Activated CD4-positive, alpha-beta memory T cell treated with anti-CD3 and anti-CD28 coated beads, Interleukin-2, amount 10 ng/mL, durations not matched to agents 7 days and 5 days (primary cell): ENCODE measurements around the gene ARL6IP6. TPM values are rescaled to one million over a fixed set of nuclear protein-coding genes. Genes with fewer than 3 reads are reported as not detected.

Experiments
- CTCF ChIA-PET: fragments of 350-600 bp; sonication (Branson Sonifier 250); formaldehyde crosslinking; loops from one replicate; lab custom pipeline; 2021; ENCODE audit warnings: antibody characterized with exemption, inconsistent platforms; lab: Charles Lee
- POLR2A ChIA-PET: fragments of 350-600 bp; sonication (Branson Sonifier 250); formaldehyde crosslinking; loops from one replicate; lab custom pipeline; 2021; ENCODE audit warnings: antibody characterized with exemption; lab: Charles Lee
- DNase-seq: peaks from one replicate; pipeline ENCODE4 v3.0.0-alpha.2; 2020
- H3K27ac Mint-ChIP-seq: one replicate; pipeline ENCODE4 v1.8.0; 2021; ENCODE audit warnings: mild to moderate bottlenecking, mixed read lengths
- H3K27me3 Mint-ChIP-seq: one replicate; pipeline ENCODE4 v1.8.0; 2021; ENCODE audit warnings: mixed read lengths
- H3K36me3 Mint-ChIP-seq: one replicate; pipeline ENCODE4 v1.8.0; 2021; ENCODE audit warnings: low read depth, mixed read lengths
- H3K4me1 Mint-ChIP-seq: one replicate; pipeline ENCODE4 v1.8.0; 2021; ENCODE audit warnings: mixed read lengths
- H3K4me3 Mint-ChIP-seq: one replicate; pipeline ENCODE4 v1.8.0; 2021; ENCODE audit warnings: mild to moderate bottlenecking, mixed read lengths
- H3K9me3 Mint-ChIP-seq: one replicate; pipeline ENCODE4 v1.8.0; 2021; ENCODE audit warnings: mixed read lengths
- total RNA-seq, 2 experiments: library from RNA; stranded (reverse); gene quantifications; one replicate each; pipeline ENCODE4 v1.2.3, GENCODE V29; 2021

The ARL6IP6 gene
- total RNA-seq, result 10 to 100 TPM; 47.0 to 48.7 TPM

DNA sequence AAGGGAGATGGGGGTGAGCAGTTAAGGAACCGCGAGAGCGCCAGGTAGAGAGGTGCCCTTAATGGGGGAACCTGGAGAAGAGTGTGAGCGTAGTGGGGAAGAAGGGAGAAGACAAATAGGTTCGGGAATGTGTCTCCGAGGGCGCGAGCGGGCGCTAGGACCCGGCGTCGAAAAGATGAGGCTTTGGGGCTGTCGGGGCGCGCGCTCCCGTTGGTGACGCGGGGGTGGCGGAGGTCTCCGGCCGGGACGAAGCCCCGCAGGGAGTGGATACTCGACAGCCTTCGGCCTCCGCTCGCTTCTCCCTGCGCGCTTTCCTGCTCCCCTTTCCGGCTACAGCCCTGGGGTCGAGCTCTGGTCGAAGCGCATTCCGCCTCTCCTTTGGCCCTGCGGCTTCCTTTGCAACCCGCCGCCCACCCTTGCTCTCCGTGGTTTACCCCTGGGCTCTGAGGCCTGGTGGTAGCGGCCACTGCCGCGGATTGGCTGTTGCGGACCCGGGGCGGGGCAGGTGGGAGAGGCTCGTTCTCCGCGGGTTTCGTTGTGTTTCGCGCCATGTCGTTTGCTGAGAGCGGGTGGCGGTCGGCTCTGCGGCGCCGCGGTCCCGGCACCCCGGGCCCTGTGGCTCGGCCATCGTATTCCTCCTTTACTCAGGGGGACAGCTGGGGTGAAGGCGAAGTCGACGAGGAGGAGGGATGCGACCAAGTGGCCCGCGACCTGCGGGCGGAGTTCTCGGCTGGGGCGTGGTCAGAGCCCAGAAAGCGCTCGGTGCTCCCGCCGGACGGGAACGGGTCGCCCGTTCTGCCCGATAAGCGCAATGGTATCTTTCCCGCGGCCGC, at the start of gene ARL6IP6:
TSS of gene ARL6IP6 (plus strand) at position 545 of the 833 bp plus-strand sequence. CDS start at position 550, 5 bp downstream.
- H3K4me3 Mint-ChIP-seq, result peak within 1 kb of the TSS; percentile 92
- H3K36me3 Mint-ChIP-seq, result peaks cover 64% of the 10 kb centered on the region
- POLR2A ChIA-PET, result interaction anchor here (0.6 to 6.9 kb wide), 13 partner anchors 9 to 1457 kb away, joined by 3 to 82 read pairs (median 12); partner anchors contain the start of genes RBM43 and STAM2
- CTCF ChIA-PET, result interaction anchor here (2.4 to 6.2 kb wide), 5 partner anchors 17 to 543 kb away, joined by 8 to 40 read pairs (median 11); partner anchors contain the start of gene STAM2
- peak within 1 kb of the TSS; percentile 92 for H3K27ac Mint-ChIP-seq
- no peaks in the 10 kb centered on the region for H3K27me3 Mint-ChIP-seq
- peaks cover 69% of the 10 kb centered on the region for H3K4me1 Mint-ChIP-seq
- DNase-seq, result peak; percentile 94
- H3K9me3 Mint-ChIP-seq, result no peaks in the 10 kb centered on the region

GRCh38 chr2:152674334-152674733, 44.1 kb upstream of the ARL6IP6 start:
- POLR2A ChIA-PET, result interaction anchor here (0.9 to 1.9 kb wide), 2 partner anchors 39 to 43 kb away, joined by 3 to 12 read pairs; partner anchors contain the start of genes ARL6IP6 and PRPF40A
- no peak for DNase-seq
- Mint-ChIP-seq H3K27ac (no peak overlapping the region), H3K9me3 (no peaks in the 10 kb centered on the region), H3K27me3 (no peaks in the 10 kb centered on the region), H3K4me3 (no peak overlapping the region), H3K36me3 (peaks cover 52% of the 10 kb centered on the region), H3K4me1 (peaks cover 8% of the 10 kb centered on the region)
- CTCF ChIA-PET, result interaction anchor here (1.3 kb wide), 2 partner anchors 40 to 42 kb away, joined by 3 to 4 read pairs; no protein-coding TSS in a partner anchor

DNA sequence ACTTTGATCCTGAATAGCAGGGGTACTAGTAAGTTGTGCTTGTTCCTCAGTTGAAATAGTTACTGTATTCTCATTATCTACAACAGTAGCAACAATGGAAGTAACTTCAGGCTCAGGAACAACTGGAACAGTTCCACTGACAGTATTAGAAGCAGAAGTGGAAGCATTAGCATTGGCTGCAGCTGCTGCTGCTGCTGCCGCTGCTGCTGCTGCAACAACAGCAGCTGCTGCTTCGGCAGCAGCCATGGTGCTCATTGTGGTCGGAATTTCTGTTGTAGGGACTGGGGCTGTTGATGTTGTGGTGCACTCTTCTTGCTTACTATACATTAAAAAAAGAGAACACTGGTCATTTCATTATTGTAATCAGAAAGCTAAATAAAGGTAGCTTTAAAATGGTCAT, 42.0 kb upstream of the ARL6IP6 start:
- POLR2A ChIA-PET, result interaction anchor here (1.9 kb wide), 1 partner anchor 41 kb away, joined by 12 read pairs; the partner anchor contains the start of genes ARL6IP6 and PRPF40A
- H3K27ac Mint-ChIP-seq, result no peak overlapping the region
- CTCF ChIA-PET, result no interaction called here
- no peaks in the 10 kb centered on the region for H3K9me3 Mint-ChIP-seq
- H3K4me1 Mint-ChIP-seq, result peaks cover 8% of the 10 kb centered on the region
- peaks cover 52% of the 10 kb centered on the region for H3K36me3 Mint-ChIP-seq
- no peaks in the 10 kb centered on the region for H3K27me3 Mint-ChIP-seq
- DNase-seq, result no peak
- H3K4me3 Mint-ChIP-seq, result no peak overlapping the region

DNA sequence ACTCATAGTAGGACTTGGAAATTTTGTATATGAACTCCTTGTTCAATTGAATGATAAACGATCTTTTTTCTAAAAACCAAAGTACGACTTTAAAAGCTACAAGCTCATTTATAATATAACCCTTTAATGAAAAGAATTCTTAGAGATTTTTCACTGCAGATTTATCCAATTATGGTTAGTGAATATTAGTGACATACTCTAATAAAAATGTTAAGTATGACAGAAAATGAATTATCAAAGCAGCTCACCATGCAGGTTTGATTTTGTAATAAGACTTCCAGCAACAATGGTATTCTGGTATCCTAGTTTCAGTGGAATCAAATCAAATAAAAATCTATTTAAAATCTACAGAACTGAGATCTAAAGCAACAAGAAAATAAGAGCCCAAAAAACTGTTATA, 39.6 kb upstream of the ARL6IP6 start:
- ChIA-PET POLR2A (no interaction called here), CTCF (no interaction called here)
- Mint-ChIP-seq H3K9me3 (no peaks in the 10 kb centered on the region), H3K4me3 (no peak overlapping the region), H3K27me3 (no peaks in the 10 kb centered on the region), H3K27ac (no peak overlapping the region), H3K36me3 (peaks cover 42% of the 10 kb centered on the region), H3K4me1 (peaks cover 14% of the 10 kb centered on the region)
- no peak for DNase-seq

DNA sequence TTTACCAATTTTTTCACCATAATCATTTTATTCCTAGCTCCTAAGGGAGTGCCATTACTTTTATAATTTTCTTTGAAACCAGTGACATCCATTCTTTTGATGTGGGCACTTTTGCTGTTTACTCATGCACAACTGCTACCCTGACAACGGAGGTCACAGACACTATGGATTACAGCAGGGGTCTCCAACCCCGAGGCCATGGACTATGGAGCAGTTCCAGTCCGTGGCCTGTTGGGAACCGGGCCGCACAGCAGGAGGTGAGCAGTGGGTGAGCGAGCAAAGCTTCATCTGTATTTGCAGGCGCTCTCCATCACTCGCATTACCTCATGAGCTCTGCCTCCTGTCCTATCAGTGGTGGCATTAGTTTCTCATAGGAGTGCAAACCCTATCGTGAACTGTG, 35.8 kb upstream of the ARL6IP6 start:
- Mint-ChIP-seq H3K4me1 (peaks cover 17% of the 10 kb centered on the region), H3K36me3 (peaks cover 29% of the 10 kb centered on the region), H3K4me3 (no peak overlapping the region), H3K27ac (no peak overlapping the region), H3K9me3 (no peaks in the 10 kb centered on the region), H3K27me3 (no peaks in the 10 kb centered on the region)
- POLR2A ChIA-PET, result interaction anchor here (1.9 kb wide), 1 partner anchor 35 kb away, joined by 6 read pairs; the partner anchor contains the start of genes ARL6IP6 and PRPF40A
- DNase-seq, result no peak
- CTCF ChIA-PET, result no interaction called here

DNA sequence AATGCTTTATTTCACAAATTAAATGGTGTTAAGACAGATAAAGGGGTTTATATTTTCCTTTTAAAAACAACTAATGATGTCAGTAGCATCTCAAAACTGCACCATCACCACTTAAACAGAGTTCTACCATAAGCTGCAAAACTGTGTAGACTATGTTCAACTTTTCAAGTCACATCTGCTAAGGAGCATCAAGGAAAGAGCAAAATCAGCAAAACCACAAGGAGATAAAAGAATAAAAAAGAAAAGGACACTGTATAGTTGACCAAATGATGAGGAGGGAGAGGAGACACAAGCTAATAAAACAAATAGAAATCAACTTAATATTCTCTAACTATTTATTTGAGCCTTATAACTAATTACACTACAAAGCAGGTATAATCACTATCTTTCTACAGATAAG, 35.0 kb upstream of the ARL6IP6 start:
- POLR2A ChIA-PET, result interaction anchor here (1.9 kb wide), 1 partner anchor 34 kb away, joined by 6 read pairs; the partner anchor contains the start of genes ARL6IP6 and PRPF40A
- H3K4me1 Mint-ChIP-seq, result peaks cover 17% of the 10 kb centered on the region
- no peak overlapping the region for H3K4me3 Mint-ChIP-seq
- CTCF ChIA-PET, result interaction anchor here (1.0 kb wide), 1 partner anchor 33 kb away, joined by 3 read pairs; no protein-coding TSS in a partner anchor
- peaks cover 32% of the 10 kb centered on the region for H3K36me3 Mint-ChIP-seq
- DNase-seq, result no peak
- H3K27me3 Mint-ChIP-seq, result no peaks in the 10 kb centered on the region
- no peak overlapping the region for H3K27ac Mint-ChIP-seq
- H3K9me3 Mint-ChIP-seq, result no peaks in the 10 kb centered on the region

GRCh38 chr2:152686321-152686720, 32.1 kb upstream of the ARL6IP6 start:
- DNase-seq, result no peak
- Mint-ChIP-seq H3K27me3 (no peaks in the 10 kb centered on the region), H3K9me3 (no peaks in the 10 kb centered on the region), H3K4me3 (no peak overlapping the region), H3K27ac (no peak overlapping the region), H3K36me3 (peaks cover 29% of the 10 kb centered on the region), H3K4me1 (peaks cover 17% of the 10 kb centered on the region)
- CTCF ChIA-PET, result interaction anchor here (1.1 kb wide), 1 partner anchor 510 kb away, joined by 3 read pairs; no protein-coding TSS in a partner anchor
- POLR2A ChIA-PET, result no interaction called here

DNA sequence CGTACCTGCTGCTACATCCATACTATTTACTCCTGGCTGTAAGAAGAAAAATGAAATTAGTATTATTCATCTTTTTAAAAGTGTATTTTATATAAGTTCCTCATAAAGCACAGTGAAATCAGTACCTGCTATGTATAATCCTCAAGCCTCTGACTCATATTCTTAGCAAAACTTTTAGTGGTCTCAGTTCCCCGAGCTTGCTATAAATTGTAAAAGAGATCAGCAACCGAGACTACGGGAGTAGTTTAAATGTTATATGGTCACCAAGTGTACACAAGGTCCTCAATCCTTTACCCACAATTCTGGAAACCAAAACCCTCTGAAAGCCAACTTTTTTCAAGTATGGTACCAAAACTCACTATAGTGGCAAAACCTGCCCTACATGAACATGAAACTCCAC, 25.4 kb upstream of the ARL6IP6 start:
- peak overlapping the region; percentile 48 for H3K27ac Mint-ChIP-seq
- peaks cover 36% of the 10 kb centered on the region for H3K36me3 Mint-ChIP-seq
- H3K27me3 Mint-ChIP-seq, result no peaks in the 10 kb centered on the region
- H3K9me3 Mint-ChIP-seq, result no peaks in the 10 kb centered on the region
- peaks cover 34% of the 10 kb centered on the region for H3K4me1 Mint-ChIP-seq
- no peak overlapping the region for H3K4me3 Mint-ChIP-seq
- ChIA-PET POLR2A (interaction anchor here (1.6 to 5.1 kb wide), 2 partner anchors 23 to 37 kb away, joined by 6 to 63 read pairs; partner anchors contain the start of genes ARL6IP6 and PRPF40A), CTCF (interaction anchor here (1.6 to 4.9 kb wide), 2 partner anchors 15 to 22 kb away, joined by 3 to 40 read pairs; partner anchors contain the start of genes ARL6IP6 and PRPF40A)
- no peak for DNase-seq

DNA sequence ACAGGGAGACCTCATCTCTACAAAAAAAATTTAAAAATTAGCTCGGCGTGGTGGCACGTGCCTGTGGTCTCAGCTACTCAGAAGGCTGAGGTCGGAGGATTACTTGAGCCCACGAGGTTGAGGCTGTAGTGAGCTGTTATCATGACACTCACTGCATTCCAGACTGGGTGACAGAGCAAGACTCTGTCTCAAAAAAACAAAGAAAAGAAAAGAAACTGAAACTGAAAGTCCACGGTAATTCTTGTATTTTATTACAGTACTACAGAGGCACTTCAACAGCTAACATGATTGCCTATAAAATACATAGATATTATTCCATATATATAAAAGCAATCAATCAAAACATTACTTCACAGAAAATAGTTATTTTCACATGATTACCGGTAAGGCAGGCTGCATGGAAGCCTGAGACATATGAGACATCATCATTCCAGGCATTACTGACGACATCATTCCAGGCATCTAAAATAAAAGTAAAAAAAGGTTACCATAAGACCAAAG, 24.2 kb upstream of the ARL6IP6 start:
- ChIA-PET POLR2A (interaction anchor here (1.1 to 5.1 kb wide), 4 partner anchors 13 to 1273 kb away, joined by 3 to 63 read pairs (median 4); partner anchors contain the start of genes ARL6IP6 and PRPF40A), CTCF (interaction anchor here (0.8 to 4.9 kb wide), 3 partner anchors 14 to 518 kb away, joined by 3 to 40 read pairs (median 3); partner anchors contain the start of genes ARL6IP6 and PRPF40A)
- peaks cover 32% of the 10 kb centered on the region for H3K36me3 Mint-ChIP-seq
- peaks cover 34% of the 10 kb centered on the region for H3K4me1 Mint-ChIP-seq
- H3K4me3 Mint-ChIP-seq, result peak overlapping the region; percentile 82
- H3K27ac Mint-ChIP-seq, result peak overlapping the region; percentile 95
- no peaks in the 10 kb centered on the region for H3K9me3 Mint-ChIP-seq
- H3K27me3 Mint-ChIP-seq, result no peaks in the 10 kb centered on the region
- DNase-seq, result peak; percentile 61

DNA sequence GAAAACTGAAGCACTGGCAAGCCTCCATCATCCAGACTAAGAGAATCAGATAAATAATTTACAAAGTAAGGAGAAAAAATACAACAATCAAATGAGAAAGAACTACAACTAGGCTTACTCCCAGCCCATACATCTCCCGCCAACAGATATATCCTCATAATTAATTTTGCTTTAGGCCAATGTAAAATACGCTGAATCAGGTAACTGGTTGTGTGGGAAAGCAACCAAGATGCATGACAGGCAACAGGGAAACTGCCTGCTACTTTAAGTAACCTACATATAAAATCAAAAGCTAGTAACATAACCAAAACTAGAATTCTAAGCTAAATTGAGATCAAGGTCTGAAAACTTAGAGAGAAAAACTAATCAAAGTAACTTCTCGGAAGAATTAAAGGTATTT, 22.7 kb upstream of the ARL6IP6 start:
- ChIA-PET CTCF (interaction anchor here (4.9 kb wide), 1 partner anchor 20 kb away, joined by 40 read pairs; the partner anchor contains the start of genes ARL6IP6 and PRPF40A), POLR2A (interaction anchor here (5.1 kb wide), 1 partner anchor 20 kb away, joined by 63 read pairs; the partner anchor contains the start of genes ARL6IP6 and PRPF40A)
- no peak overlapping the region for H3K4me3 Mint-ChIP-seq
- H3K27ac Mint-ChIP-seq, result no peak overlapping the region
- no peaks in the 10 kb centered on the region for H3K27me3 Mint-ChIP-seq
- peaks cover 38% of the 10 kb centered on the region for H3K4me1 Mint-ChIP-seq
- DNase-seq, result no peak
- H3K9me3 Mint-ChIP-seq, result no peaks in the 10 kb centered on the region
- H3K36me3 Mint-ChIP-seq, result peaks cover 34% of the 10 kb centered on the region

DNA sequence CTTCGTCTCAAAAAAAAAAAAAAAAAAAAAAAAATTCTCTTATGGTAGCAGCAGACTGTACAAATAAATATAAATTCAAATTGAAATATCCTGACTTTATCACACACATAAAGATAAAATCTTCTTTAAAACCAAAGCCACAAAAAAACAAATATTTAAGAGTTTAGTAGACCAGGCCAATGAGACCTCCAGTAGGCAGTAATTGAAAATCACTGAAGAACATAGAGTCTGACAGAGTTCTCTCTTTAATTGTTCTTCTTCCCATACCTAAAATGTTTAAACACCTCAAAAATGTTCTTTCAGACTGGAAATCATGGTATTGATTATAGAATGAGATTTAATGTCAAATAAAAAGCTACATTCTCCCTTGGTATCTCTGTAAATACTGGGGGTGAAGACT, 21.9 kb upstream of the ARL6IP6 start:
- ChIA-PET CTCF (interaction anchor here (4.9 kb wide), 1 partner anchor 19 kb away, joined by 40 read pairs; the partner anchor contains the start of genes ARL6IP6 and PRPF40A), POLR2A (interaction anchor here (5.1 kb wide), 1 partner anchor 20 kb away, joined by 63 read pairs; the partner anchor contains the start of genes ARL6IP6 and PRPF40A)
- H3K27ac Mint-ChIP-seq, result no peak overlapping the region
- peaks cover 5% of the 10 kb centered on the region for H3K9me3 Mint-ChIP-seq
- peaks cover 37% of the 10 kb centered on the region for H3K36me3 Mint-ChIP-seq
- H3K4me1 Mint-ChIP-seq, result peaks cover 41% of the 10 kb centered on the region
- H3K4me3 Mint-ChIP-seq, result no peak overlapping the region
- DNase-seq, result no peak
- no peaks in the 10 kb centered on the region for H3K27me3 Mint-ChIP-seq

- Mint-ChIP-seq H3K27me3 (no peaks in the 10 kb centered on the region), H3K27ac (no peak overlapping the region), H3K4me3 (no peak overlapping the region), H3K4me1 (peaks cover 17% of the 10 kb centered on the region), H3K36me3 (peaks cover 61% of the 10 kb centered on the region), H3K9me3 (peaks cover 11% of the 10 kb centered on the region)
- ChIA-PET CTCF (interaction anchor here (2.7 kb wide), 1 partner anchor 15 kb away, joined by 8 read pairs; the partner anchor contains the start of gene PRPF40A), POLR2A (interaction anchor here (1.5 kb wide), 1 partner anchor 28 kb away, joined by 3 read pairs; no protein-coding TSS in a partner anchor)
- DNase-seq, result no peak
These were observed 17.2 kb upstream of the ARL6IP6 start for GRCh38 chr2:152701198-152701597.
